Measurements from ENCODE around the gene LRRC8A. TPM values are rescaled to one million over a fixed set of nuclear protein-coding genes. Genes with fewer than 3 reads are reported as not detected.

Gene LRRC8A
- total and polyA plus RNA-seq, 2 of the 4 experiments (the other 2 are of a cell fraction): 42.8 to 60.9 TPM

DNA sequence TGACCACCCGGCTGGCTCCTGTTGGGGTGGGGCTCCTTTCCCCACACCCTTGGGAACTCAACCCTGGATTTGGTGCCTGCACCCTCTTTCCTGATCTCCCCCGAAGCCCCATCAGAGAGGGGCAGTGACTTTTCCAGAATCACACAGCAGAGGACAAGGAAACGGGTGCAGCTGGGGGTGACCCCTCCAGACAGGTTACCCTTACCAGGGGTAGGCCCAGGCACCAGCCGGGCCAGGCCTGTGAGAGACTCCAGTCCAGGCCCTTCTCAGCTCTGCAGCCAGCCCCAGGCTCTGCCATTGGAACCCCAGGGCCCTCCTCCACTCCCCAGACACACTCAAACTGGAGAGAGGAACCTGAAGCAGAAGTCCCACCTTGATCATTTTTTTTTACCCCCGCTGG, 19.9 kb downstream of the LRRC8A start:
- DNase-seq: no peak
- Histone ChIP-seq H2AFZ (replicated peaks; ENCODE audit: low read length, poor library complexity) (no peak overlapping the region), H2BK20ac (ENCODE audit: low read depth, low read length) (no peak overlapping the region), H4K5ac (ENCODE audit: low read depth, low read length) (no peak overlapping the region), H4K91ac (ENCODE audit: insufficient read depth, low read depth, low read length) (no peak overlapping the region), H2BK5ac (ENCODE audit: low read depth, low read length, poor library complexity, severe bottlenecking) (no peak overlapping the region), H2AK9ac (replicated peaks; ENCODE audit: low read depth, low read length, poor library complexity) (no peak overlapping the region), H3K9ac (ENCODE audit: low read depth, low read length) (no peak overlapping the region), H4K8ac (ENCODE audit: low read depth in 2 of 2, low read length in 2 of 2) (no peak overlapping the region), H3K9me3 (ENCODE audit: control insufficient read depth, insufficient read depth, low read length) (no peaks in the 10 kb centered on the region), H3K18ac (ENCODE audit: low read depth, low read length) (no peak overlapping the region), H3K56ac (ENCODE audit: extremely low read depth, insufficient read depth, low read length) (no peak overlapping the region), H4K20me1 (ENCODE audit: insufficient read depth, low read length) (peaks cover 16% of the 10 kb centered on the region), H3K4me3 (ENCODE audit: insufficient read depth, low read depth, low read length) (no peak overlapping the region), H3K4me1 (ENCODE audit: control insufficient read depth, insufficient read depth, low read length) (peaks cover 4% of the 10 kb centered on the region), H3K4ac (ENCODE audit: low read depth, low read length) (no peak overlapping the region), H2AK5ac (ENCODE audit: low read depth, low read length) (no peak overlapping the region), H2BK15ac (ENCODE audit: low read depth, low read length) (no peak overlapping the region), H3K27ac (ENCODE audit: insufficient read depth, low read length) (no peak overlapping the region), H3K27me3 (ENCODE audit: control insufficient read depth, insufficient read depth, low read length) (no peaks in the 10 kb centered on the region), H3K14ac (replicated peaks; ENCODE audit: low read depth, low read length) (no peak overlapping the region), H3K9me1 (ENCODE audit: insufficient read depth, low read length) (peaks cover 18% of the 10 kb centered on the region), H2BK120ac (ENCODE audit: low read depth, low read length) (no peak overlapping the region), H3K36me3 (ENCODE audit: control insufficient read depth, insufficient read depth, low read length) (peaks cover 21% of the 10 kb centered on the region), H3K23ac (ENCODE audit: low read depth, low read length) (no peak overlapping the region), H3K4me2 (ENCODE audit: low read depth, low read length) (no peak overlapping the region), H3K79me1 (ENCODE audit: low read depth in 1 of 2, low read length in 2 of 2) (peaks cover 24 to 79% of the 10 kb centered on the region in 2 experiments; a peak in 3 of 4 replicates)
- in situ Hi-C loops (cut with MboI; ENCODE audit: low sequenced_read_pairs): no loop called here
- ChIA-PET POLR2A (ENCODE audit: unreplicated experiment) (no interaction called here), CTCF (no interaction called here)
- TF ChIP-seq CHD1 (IDR thresholded peaks at IDR 0.05; ENCODE audit: low read depth, low read length) (no peak), RAD21 (IDR thresholded peaks at IDR 0.05; ENCODE audit: low read length) (no peak), USF2 (IDR thresholded peaks at IDR 0.05; ENCODE audit: low read depth, low read length) (no peak), NFE2L2 (IDR thresholded peaks at IDR 0.05; ENCODE audit: low read depth, low read length) (no peak), RCOR1 (IDR thresholded peaks at IDR 0.05; ENCODE audit: insufficient replicate concordance, low read length) (no peak)
- dilution Hi-C loops (cut with HindIII; ENCODE audit: low sequenced_read_pairs, unreplicated experiment): no loop called here
- intact Hi-C loops (cut with micrococcal nuclease): no loop called here
- no peak for ATAC-seq (ENCODE audit: low read depth)
- no TSS peak for BruUV-seq (replicated peaks)
- WGBS, 2 experiments (ENCODE audit: extremely low coverage in 2 of 2, insufficient read length in 1 of 2): 90% methylated on average over 2 of the region's 5 CpGs; no CpG with 5 or more reads in 1 of the 2 experiments
